Stimulated activated naive CD8-positive, alpha-beta T cell treated with anti-CD3 and anti-CD28 coated beads, Interleukin-15, Interleukin-2, amounts not matched to agents 100 ng/mL and 50 ng/mL, for 24 hours (primary cell): ENCODE results near the gene CENPP.

Experiments used
- H3K27ac Mint-ChIP-seq: one replicate; pipeline ENCODE4 v1.8.0; 2021; ENCODE audit warnings: mild to moderate bottlenecking, mixed read lengths
- H3K27me3 Mint-ChIP-seq: one replicate; pipeline ENCODE4 v1.8.0; 2021; ENCODE audit warnings: mixed read lengths
- H3K36me3 Mint-ChIP-seq: one replicate; pipeline ENCODE4 v1.8.0; 2021; ENCODE audit warnings: low read depth, mixed read lengths
- H3K4me1 Mint-ChIP-seq: one replicate; pipeline ENCODE4 v1.8.0; 2021; ENCODE audit warnings: low read depth, mixed read lengths
- H3K4me3 Mint-ChIP-seq: one replicate; pipeline ENCODE4 v1.8.0; 2021; ENCODE audit warnings: mild to moderate bottlenecking, mixed read lengths
- H3K9me3 Mint-ChIP-seq: one replicate; pipeline ENCODE4 v1.8.0; 2021; ENCODE audit warnings: mixed read lengths

CENPP gene

GRCh38 chr9:92482329-92482728, 156.6 kb downstream of the CENPP start, which contains the start of gene ASPN:
Gene ASPN (minus strand): TSS chr9:92482506.
- Mint-ChIP-seq H3K27me3 (no peaks in the 10 kb centered on the region), H3K36me3 (peaks cover 4% of the 10 kb centered on the region), H3K9me3 (no peaks in the 10 kb centered on the region), H3K4me1 (peaks cover 7% of the 10 kb centered on the region), H3K4me3 (no peak within 1 kb of the TSS), H3K27ac (no peak within 1 kb of the TSS)

DNA sequence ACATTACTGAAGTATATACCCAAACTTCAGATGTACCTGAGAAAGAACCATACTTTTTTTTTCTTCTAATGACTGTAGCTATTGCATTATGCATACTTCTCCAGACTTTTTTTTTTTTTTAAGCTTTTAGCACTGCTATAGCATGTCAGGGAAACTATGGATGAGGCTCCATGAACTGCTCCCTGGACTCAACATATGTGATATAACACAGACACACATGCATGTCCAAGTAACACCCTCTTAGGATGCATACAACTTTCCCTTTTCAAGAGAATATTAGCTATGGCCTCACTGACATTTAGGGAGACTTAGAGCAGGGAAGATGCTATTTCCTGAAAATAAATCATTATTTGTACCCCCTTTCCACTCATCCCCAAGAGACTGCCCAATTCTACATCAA, 157.1 kb downstream of the CENPP start:
- Mint-ChIP-seq H3K27ac (no peak overlapping the region), H3K4me3 (no peak overlapping the region), H3K9me3 (no peaks in the 10 kb centered on the region), H3K27me3 (no peaks in the 10 kb centered on the region), H3K36me3 (peaks cover 4% of the 10 kb centered on the region), H3K4me1 (peaks cover 7% of the 10 kb centered on the region)

DNA sequence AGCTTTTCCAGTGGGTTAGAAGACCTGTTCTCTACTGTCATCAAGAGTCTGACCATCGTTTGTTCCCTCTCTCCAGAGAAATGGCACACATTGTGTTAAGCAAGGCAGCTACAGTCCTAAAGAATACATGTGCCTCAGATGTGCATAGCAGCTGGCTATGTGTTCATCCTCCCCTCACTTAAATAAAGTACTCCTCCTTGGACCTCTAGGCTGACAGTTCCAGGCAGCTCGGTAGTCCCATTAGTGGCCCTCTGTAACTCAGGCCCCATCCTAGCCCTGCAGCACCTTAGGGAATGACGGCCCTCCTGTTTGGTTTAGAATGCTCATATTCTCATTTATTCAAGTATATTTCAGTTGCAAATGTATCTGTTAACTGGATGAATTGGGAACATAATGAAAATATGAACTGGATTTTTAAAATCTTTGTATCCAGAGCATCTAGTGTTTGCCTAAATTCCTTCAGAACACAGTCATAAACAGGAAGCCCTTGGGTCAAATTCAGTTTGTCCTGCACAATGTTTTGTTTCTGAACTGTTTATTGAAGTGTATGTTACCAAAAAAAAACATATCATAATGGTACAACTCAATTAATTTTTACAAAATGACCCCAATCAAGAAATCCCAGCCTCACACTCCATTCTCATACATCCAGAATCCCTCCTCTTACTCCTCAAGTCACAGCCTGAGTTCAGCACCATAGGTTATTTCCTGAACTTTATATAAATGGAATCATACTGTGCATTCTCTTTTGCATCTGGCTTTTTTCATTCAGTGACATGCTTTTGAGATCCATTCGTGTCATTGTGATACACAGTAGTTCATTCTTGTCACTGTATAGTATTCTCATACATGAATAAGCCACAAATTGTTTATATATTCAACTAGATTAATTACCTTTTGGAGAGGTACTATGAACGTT, 158.1 kb downstream of the CENPP start:
- no peaks in the 10 kb centered on the region for H3K27me3 Mint-ChIP-seq
- H3K36me3 Mint-ChIP-seq, result peaks cover 4% of the 10 kb centered on the region
- no peak overlapping the region for H3K4me3 Mint-ChIP-seq
- H3K4me1 Mint-ChIP-seq, result peaks cover 7% of the 10 kb centered on the region
- no peak overlapping the region for H3K27ac Mint-ChIP-seq
- H3K9me3 Mint-ChIP-seq, result no peaks in the 10 kb centered on the region

DNA sequence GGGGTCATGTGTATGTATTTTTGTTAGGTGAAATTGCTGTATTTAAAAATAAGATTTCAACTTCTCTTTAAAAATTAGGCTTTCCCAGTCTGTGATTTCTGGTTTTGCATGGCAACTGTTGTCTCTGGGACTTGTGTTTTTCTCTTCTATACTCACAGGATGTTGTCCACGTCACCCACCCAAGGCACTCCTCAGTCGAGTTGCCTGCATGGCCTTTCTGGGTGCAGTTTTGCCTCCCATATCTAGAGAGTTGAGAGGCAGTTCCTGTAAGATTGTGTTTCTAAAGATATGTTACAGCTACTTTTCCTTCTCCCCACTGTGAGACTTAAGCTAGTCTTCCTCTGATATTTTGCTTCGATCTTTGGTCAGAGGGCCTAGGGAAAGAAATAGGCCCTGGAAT, 158.8 kb downstream of the CENPP start:
- Mint-ChIP-seq H3K36me3 (peaks cover 4% of the 10 kb centered on the region), H3K27me3 (no peaks in the 10 kb centered on the region), H3K9me3 (no peaks in the 10 kb centered on the region), H3K4me3 (no peak overlapping the region), H3K4me1 (peaks cover 7% of the 10 kb centered on the region), H3K27ac (no peak overlapping the region)

GRCh38 chr9:92486371-92486770, 160.6 kb downstream of the CENPP start:
- Mint-ChIP-seq H3K9me3 (no peaks in the 10 kb centered on the region), H3K27me3 (no peaks in the 10 kb centered on the region), H3K27ac (no peak overlapping the region), H3K4me1 (peaks cover under 1% of the 10 kb centered on the region), H3K4me3 (no peak overlapping the region), H3K36me3 (peaks cover 4% of the 10 kb centered on the region)

GRCh38 chr9:92488681-92489550, 163.2 kb downstream of the CENPP start:
- Mint-ChIP-seq H3K9me3 (no peaks in the 10 kb centered on the region), H3K27me3 (no peaks in the 10 kb centered on the region), H3K27ac (no peak overlapping the region), H3K4me1 (no peaks in the 10 kb centered on the region), H3K36me3 (peaks cover 4% of the 10 kb centered on the region), H3K4me3 (no peak overlapping the region)

DNA sequence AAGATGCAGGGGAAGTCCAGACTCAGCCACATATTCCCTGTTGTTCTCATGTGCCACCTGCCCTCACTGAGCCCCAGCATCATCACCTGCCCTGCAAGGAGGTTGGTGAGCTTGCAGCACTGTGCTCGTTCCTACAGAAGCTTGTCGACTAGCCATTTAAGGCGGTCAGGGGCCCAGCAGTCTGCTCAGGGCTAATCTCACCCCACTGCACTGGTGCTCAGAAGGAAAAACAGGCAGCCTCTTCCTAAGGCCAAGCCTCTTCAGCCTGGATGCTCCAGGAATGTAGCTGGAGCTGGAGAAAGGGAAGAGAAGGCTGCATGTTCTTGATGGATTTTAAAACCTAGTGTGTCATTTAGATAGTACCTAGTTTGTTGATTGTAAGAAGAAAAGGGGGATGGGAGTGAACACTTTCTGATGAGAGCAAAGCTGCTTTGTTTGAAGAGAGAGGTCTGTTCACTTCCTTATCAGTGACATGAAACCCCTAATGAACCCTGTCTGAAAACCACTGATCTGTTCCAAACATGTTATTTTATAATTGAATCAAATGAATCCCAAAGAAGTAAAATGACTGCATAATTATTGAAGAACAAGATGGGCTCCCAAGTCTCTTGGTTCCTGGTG, 167.1 kb downstream of the CENPP start:
- Mint-ChIP-seq H3K4me1 (no peaks in the 10 kb centered on the region), H3K36me3 (no peaks in the 10 kb centered on the region), H3K9me3 (no peaks in the 10 kb centered on the region), H3K27ac (no peak overlapping the region), H3K4me3 (no peak overlapping the region), H3K27me3 (no peaks in the 10 kb centered on the region)

DNA sequence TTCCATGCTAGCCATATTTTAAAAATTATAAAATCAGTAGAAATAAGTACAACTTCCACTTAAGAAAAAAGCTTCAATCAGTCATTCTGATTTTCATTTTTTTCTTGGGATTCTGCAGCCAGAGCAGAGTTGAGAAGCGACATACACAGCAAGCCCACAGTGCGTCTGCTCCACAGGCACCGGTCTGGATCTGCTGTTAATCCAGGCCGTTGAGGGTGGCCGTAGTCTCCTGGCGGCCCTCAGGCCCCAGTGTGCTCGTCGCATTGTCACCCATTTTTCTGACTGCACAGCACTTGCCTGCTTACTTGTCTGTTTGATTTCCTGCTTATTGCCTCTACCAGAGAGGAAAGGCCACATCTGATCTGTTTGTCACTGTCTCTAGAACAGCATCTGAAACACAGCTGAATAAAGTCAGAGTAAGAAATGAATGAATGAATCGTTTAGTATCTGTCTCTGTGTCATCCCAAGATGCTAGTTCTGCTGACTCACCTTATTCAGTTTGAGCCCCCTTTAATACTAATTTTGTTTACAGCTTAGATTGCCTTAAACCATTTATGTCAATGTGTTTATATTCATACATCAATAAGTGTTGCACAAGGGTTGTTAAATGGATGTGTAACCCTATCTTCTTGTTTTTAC, 168.1 kb downstream of the CENPP start:
- H3K36me3 Mint-ChIP-seq, result no peaks in the 10 kb centered on the region

GRCh38 chr9:92494856-92495255, 169.1 kb downstream of the CENPP start:
- Mint-ChIP-seq H3K27ac (no peak overlapping the region), H3K27me3 (no peaks in the 10 kb centered on the region)

More for the DNA sequence above, 168.1 kb downstream of the CENPP start:
- Mint-ChIP-seq H3K27ac (no peak overlapping the region), H3K27me3 (no peaks in the 10 kb centered on the region), H3K4me1 (no peaks in the 10 kb centered on the region), H3K9me3 (no peaks in the 10 kb centered on the region), H3K4me3 (no peak overlapping the region)

GRCh38 chr9:92496396-92497176, 170.8 kb downstream of the CENPP start:
- Mint-ChIP-seq H3K4me1 (no peaks in the 10 kb centered on the region), H3K4me3 (no peak overlapping the region), H3K27me3 (no peaks in the 10 kb centered on the region), H3K27ac (no peak overlapping the region), H3K9me3 (no peaks in the 10 kb centered on the region), H3K36me3 (no peaks in the 10 kb centered on the region)

More at GRCh38 chr9:92494856-92495255, 169.1 kb downstream of the CENPP start:
- no peaks in the 10 kb centered on the region for H3K9me3 Mint-ChIP-seq
- H3K4me1 Mint-ChIP-seq, result no peaks in the 10 kb centered on the region
- no peaks in the 10 kb centered on the region for H3K36me3 Mint-ChIP-seq
- no peak overlapping the region for H3K4me3 Mint-ChIP-seq

- Mint-ChIP-seq H3K4me3 (no peak overlapping the region), H3K27me3 (no peaks in the 10 kb centered on the region), H3K27ac (no peak overlapping the region), H3K36me3 (no peaks in the 10 kb centered on the region), H3K4me1 (no peaks in the 10 kb centered on the region), H3K9me3 (no peaks in the 10 kb centered on the region)
These were observed 173.9 kb downstream of the CENPP start for GRCh38 chr9:92499701-92500100.

DNA sequence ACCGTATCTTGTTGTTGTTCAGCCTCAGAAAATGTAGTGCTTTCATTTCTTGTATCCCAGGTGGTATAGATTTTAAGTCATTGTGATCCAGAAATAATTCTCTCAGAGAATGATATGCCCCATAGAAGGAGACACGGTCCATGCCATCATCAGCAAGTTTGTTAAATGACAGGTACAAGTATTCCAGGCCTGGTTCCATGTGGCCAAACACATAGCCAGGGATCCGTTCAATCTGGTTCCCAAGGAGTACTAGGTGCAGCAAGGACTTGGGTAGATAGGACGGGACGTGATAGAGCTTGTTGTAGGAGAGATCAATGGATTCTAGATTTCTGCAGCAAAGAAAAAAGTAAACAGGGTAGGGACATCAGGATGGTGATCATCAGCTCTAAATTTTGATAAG, 175.0 kb downstream of the CENPP start:
- Mint-ChIP-seq H3K4me1 (no peaks in the 10 kb centered on the region), H3K27ac (no peak overlapping the region), H3K36me3 (no peaks in the 10 kb centered on the region), H3K27me3 (no peaks in the 10 kb centered on the region), H3K4me3 (no peak overlapping the region), H3K9me3 (no peaks in the 10 kb centered on the region)

DNA sequence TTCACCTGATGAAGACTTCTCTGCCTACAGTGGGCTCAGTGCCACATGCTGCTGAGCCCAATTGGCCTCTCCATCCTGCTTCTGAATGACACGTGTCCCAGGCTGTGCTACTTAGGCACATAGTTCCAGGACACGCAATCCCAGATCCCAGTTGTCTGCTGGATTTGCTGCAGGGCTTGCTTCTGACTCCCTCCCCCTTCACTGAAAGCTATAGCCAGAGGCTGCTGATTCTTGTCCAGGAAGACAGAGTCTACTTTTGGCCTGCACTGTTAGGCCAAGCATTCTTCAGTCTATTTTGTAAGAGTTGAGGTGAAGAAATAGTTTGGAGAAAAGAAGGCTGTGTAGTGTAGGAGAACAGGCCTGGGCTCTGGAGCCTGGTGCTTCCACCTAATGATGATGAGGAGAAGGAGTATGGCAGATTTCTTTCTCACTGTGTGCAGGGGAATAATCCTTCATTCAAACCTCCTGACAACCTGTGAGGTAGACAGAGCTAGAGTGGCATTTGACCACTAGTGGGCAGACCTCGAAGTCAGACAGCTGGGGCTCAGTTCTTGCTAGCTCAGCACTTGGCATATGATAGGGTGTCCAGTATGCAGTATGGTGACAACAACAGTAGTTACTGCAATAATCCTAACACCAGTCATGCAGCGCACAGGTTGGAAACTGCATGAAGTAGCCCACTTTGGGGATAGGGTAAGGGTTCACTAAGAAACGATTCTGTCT, 176.1 kb downstream of the CENPP start:
- H3K27ac Mint-ChIP-seq, result no peak overlapping the region
- no peak overlapping the region for H3K4me3 Mint-ChIP-seq
- H3K9me3 Mint-ChIP-seq, result no peaks in the 10 kb centered on the region
- no peaks in the 10 kb centered on the region for H3K27me3 Mint-ChIP-seq
- no peaks in the 10 kb centered on the region for H3K4me1 Mint-ChIP-seq
- H3K36me3 Mint-ChIP-seq, result no peaks in the 10 kb centered on the region
